OCI-LY7 (cell line): Measurements from ENCODE around the gene ARPC3. TPM values are rescaled to one million over a fixed set of nuclear protein-coding genes. Genes with fewer than 3 reads are reported as not detected.
A peak's percentile ranks its signal among the peaks of the same experiment; 100 is the strongest.

Experiments used
- BruUV-seq: library from RNA; stranded (reverse); fragments of 400-500 nt; replicated peaks from 2 replicates; lab custom pipeline; 2021; lab: Mats Ljungman, UMichigan
- CTCF ChIA-PET: fragments of 300-600 bp; sonication (Branson Sonifier 250); formaldehyde crosslinking; loops from one replicate; lab custom pipeline; 2022; ENCODE audit warnings: antibody characterized with exemption; ENCODE audit not compliant: unreplicated experiment; lab: Charles Lee
- POLR2A ChIA-PET: fragments of 300-600 bp; sonication (Branson Sonifier 250); formaldehyde crosslinking; loops from one replicate; lab custom pipeline; 2022; ENCODE audit warnings: antibody characterized with exemption; lab: Charles Lee
- DNase-seq: peaks from one replicate; pipeline ENCODE4 v3.0.0-alpha.2; 2015; ENCODE audit warnings: low spot score
- H2AFZ ChIP-seq: fragments of 200-600 bp; sonication (generic), shearing (Covaris generic); 2 replicates; pipeline ENCODE4 v1.6.1; 2014; ENCODE audit warnings: mild to moderate bottlenecking, antibody characterized with exemption, low read length, moderate library complexity
- H3K27ac ChIP-seq: fragments of 200-600 bp; sonication (generic); 2 replicates; pipeline ENCODE4 v1.5.1; 2014; ENCODE audit warnings: mixed run types, low read depth, mild to moderate bottlenecking, moderate library complexity, low read length, inconsistent platforms; ENCODE audit not compliant: poor library complexity, severe bottlenecking
- H3K36me3 ChIP-seq: fragments of 200-600 bp; sonication (generic); 2 replicates; pipeline ENCODE4 v1.6.1; 2014; ENCODE audit warnings: mild to moderate bottlenecking, antibody characterized with exemption, low read length, moderate library complexity, mixed read lengths; ENCODE audit not compliant: insufficient read depth
- H3K4me1 ChIP-seq: fragments of 200-600 bp; sonication (generic); 2 replicates; pipeline ENCODE4 v1.5.1; 2014; ENCODE audit warnings: mild to moderate bottlenecking, low read length; ENCODE audit not compliant: insufficient read depth, poor library complexity, severe bottlenecking
- H3K4me2 ChIP-seq: fragments of 200-600 bp; sonication (generic); 2 replicates; pipeline ENCODE4 v1.6.1; 2014; ENCODE audit warnings: mild to moderate bottlenecking, low read length
- H3K4me3 ChIP-seq: fragments of 200-600 bp; sonication (generic); 2 replicates; pipeline ENCODE4 v1.5.1; 2014; ENCODE audit warnings: mild to moderate bottlenecking, low read depth, low read length; ENCODE audit not compliant: poor library complexity, severe bottlenecking
- H3K79me2 ChIP-seq: fragments of 200-600 bp; sonication (generic); 2 replicates; pipeline ENCODE4 v1.6.1; 2016; ENCODE audit warnings: low read depth, mild to moderate bottlenecking, low read length, moderate library complexity, mixed read lengths; ENCODE audit not compliant: insufficient read depth
- H3K9me2 ChIP-seq: fragments of 200-600 bp; sonication (generic); 2 replicates; pipeline ENCODE4 v1.6.1; 2016; ENCODE audit warnings: mild to moderate bottlenecking, low read length, mixed read lengths; ENCODE audit not compliant: insufficient read depth
- H3K9me3 ChIP-seq: fragments of 200-600 bp; sonication (generic); 2 replicates; pipeline ENCODE4 v1.6.1; 2014; ENCODE audit warnings: mild to moderate bottlenecking, mixed run types, low read length, mixed read lengths
- H4K20me1 ChIP-seq: fragments of 200-600 bp; sonication (generic); 2 replicates; pipeline ENCODE4 v1.6.1; 2014; ENCODE audit warnings: mild to moderate bottlenecking, antibody characterized with exemption, low read length, moderate library complexity, mixed read lengths; ENCODE audit not compliant: insufficient read depth
- EZH2phosphoT487 ChIP-seq: fragments of 200-600 bp; sonication (generic); IDR thresholded peaks from 2 replicates; pipeline ENCODE4 v1.6.1; 2018; ENCODE audit warnings: low read depth, borderline replicate concordance, mild to moderate bottlenecking, mixed run types, antibody characterized with exemption, low read length, moderate library complexity, mixed read lengths
- intact Hi-C: fragments of 100-400 bp; cut with micrococcal nuclease; formaldehyde crosslinking; loops from one replicate; pipeline ENCODE4 v1.10.0; 2022; ENCODE audit not compliant: unreplicated experiment
- total RNA-seq, 2 experiments: library from RNA; depleted of rRNA in 1 of 2; stranded (reverse); fragments of >200 nt in 1 of 2; shearing (Covaris generic) in 1 of 2; gene quantifications; 2 replicates each; pipeline ENCODE4 v1.2.3, GENCODE V29; 2014 to 2022
- TF ChIP-seq, protein P1 (sequence below): fragments of 200-600 bp; sonication (generic); conservative IDR thresholded peaks from 2 replicates; pipeline ENCODE4 v1.5.1; 2014; ENCODE audit warnings: mild to moderate bottlenecking, antibody characterized with exemption, low read length, moderate library complexity, mixed read lengths

ARPC3 gene
- total RNA-seq, 2 experiments from 2014 or later: 256 to 385 TPM

DNA sequence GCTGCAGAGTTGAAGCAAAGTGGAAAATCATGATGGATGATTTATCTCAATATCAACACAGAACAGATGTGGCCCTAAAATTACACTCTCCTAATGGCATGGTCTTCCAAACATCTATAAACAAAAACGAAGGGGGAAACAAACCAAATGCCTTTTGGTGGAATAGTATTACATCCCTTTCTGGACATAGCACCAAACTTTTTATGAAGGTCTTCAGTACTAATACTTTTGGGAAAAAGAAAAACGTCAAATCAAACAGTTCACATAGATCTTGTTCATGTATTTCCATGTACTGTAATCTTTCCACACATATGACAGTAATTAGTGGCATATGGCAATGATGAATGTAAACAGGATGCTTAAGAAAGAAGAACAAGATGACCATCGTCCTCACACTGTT, 23.7 kb downstream of the ARPC3 start:
- no TSS peak for BruUV-seq
- no peak overlapping the region for H3K4me3 ChIP-seq
- H3K9me2 ChIP-seq: no peaks in the 10 kb centered on the region
- H4K20me1 ChIP-seq: no peaks in the 10 kb centered on the region
- CTCF ChIA-PET: no interaction called here
- H3K27ac ChIP-seq: no peak overlapping the region
- H3K36me3 ChIP-seq: no peaks in the 10 kb centered on the region
- intact Hi-C loops: no loop called here
- no peaks in the 10 kb centered on the region for H3K79me2 ChIP-seq
- POLR2A ChIA-PET: interaction anchor here (1.4 kb wide), 1 partner anchor 53 kb away, joined by 4 read pairs; no protein-coding TSS in a partner anchor
- no peak overlapping the region for H2AFZ ChIP-seq
- no peak for TF ChIP-seq EZH2phosphoT487
- TF ChIP-seq, protein P1, sequence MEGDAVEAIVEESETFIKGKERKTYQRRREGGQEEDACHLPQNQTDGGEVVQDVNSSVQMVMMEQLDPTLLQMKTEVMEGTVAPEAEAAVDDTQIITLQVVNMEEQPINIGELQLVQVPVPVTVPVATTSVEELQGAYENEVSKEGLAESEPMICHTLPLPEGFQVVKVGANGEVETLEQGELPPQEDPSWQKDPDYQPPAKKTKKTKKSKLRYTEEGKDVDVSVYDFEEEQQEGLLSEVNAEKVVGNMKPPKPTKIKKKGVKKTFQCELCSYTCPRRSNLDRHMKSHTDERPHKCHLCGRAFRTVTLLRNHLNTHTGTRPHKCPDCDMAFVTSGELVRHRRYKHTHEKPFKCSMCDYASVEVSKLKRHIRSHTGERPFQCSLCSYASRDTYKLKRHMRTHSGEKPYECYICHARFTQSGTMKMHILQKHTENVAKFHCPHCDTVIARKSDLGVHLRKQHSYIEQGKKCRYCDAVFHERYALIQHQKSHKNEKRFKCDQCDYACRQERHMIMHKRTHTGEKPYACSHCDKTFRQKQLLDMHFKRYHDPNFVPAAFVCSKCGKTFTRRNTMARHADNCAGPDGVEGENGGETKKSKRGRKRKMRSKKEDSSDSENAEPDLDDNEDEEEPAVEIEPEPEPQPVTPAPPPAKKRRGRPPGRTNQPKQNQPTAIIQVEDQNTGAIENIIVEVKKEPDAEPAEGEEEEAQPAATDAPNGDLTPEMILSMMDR: no peak
- no peak overlapping the region for H3K4me2 ChIP-seq
- no peaks in the 10 kb centered on the region for H3K9me3 ChIP-seq
- H3K4me1 ChIP-seq: peaks cover 3% of the 10 kb centered on the region
- DNase-seq: no peak

DNA sequence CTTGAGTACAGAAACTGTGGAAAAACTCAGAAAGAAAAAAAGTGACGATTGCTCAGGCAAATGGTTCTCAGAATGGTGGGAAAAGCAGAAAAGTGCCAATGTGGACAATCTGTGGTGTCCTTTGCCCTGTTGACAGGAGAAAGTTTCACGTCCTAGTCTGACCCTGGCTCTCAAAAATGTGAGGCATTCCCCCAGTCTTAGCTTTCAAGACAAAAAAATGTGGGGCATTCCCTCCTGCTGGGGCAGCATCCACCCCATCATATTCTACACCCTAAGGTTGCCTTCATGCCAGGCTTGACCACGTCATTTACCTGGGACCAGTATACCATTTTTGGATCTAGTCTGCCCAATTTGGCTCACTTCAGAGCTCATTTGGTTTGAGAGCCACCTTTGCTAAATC, 25.9 kb downstream of the ARPC3 start:
- H3K4me1 ChIP-seq: peaks cover 3% of the 10 kb centered on the region
- H4K20me1 ChIP-seq: no peaks in the 10 kb centered on the region
- no TSS peak for BruUV-seq
- no peak for DNase-seq
- no peak overlapping the region for H3K4me3 ChIP-seq
- H3K9me2 ChIP-seq: no peaks in the 10 kb centered on the region
- peak overlapping the region; percentile 10; the same call in 1 of the 2 replicates for H2AFZ ChIP-seq
- H3K79me2 ChIP-seq: no peaks in the 10 kb centered on the region
- intact Hi-C loops: no loop called here
- H3K4me2 ChIP-seq: no peak overlapping the region
- no peaks in the 10 kb centered on the region for H3K9me3 ChIP-seq
- TF ChIP-seq EZH2phosphoT487: no peak
- TF ChIP-seq, protein P1: no peak
- no peaks in the 10 kb centered on the region for H3K36me3 ChIP-seq
- ChIA-PET CTCF (no interaction called here), POLR2A (interaction anchor here (0.6 to 1.3 kb wide), 2 partner anchors 67 to 751 kb away, joined by 3 to 4 read pairs; no protein-coding TSS in a partner anchor)
- no peak overlapping the region for H3K27ac ChIP-seq

DNA sequence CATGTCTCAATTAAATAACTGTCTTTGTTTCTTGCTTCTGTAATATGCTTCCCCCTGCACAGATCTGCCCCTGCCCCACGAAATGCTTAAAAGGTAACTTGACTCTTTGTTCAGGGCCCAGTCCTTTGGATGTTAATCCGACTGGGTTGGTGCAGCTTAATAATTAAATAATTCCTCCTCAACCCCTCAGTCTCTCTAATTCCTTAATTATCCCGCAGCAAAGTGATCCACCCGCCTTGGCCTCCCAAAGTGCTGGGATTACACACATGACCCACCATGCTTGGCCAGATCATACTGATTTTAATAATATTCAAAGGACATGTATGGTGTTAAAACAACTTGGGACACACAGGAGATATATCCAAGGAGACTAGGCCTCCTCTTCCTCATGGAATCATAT, 28.4 kb downstream of the ARPC3 start:
- no peak for TF ChIP-seq EZH2phosphoT487
- TF ChIP-seq, protein P1: no peak
- POLR2A ChIA-PET: interaction anchor here (0.6 to 1.2 kb wide), 4 partner anchors 9 to 13 kb away, joined by 3 to 5 read pairs (median 4); no protein-coding TSS in a partner anchor
- Histone ChIP-seq H3K9me3 (no peaks in the 10 kb centered on the region), H3K27ac (no peak overlapping the region), H3K9me2 (no peaks in the 10 kb centered on the region), H2AFZ (peak overlapping the region; percentile 62; the same call in 1 of the 2 replicates), H4K20me1 (no peaks in the 10 kb centered on the region), H3K4me1 (peaks cover 25% of the 10 kb centered on the region), H3K36me3 (no peaks in the 10 kb centered on the region), H3K4me2 (no peak overlapping the region), H3K4me3 (no peak overlapping the region), H3K79me2 (no peaks in the 10 kb centered on the region)
- intact Hi-C loops: no loop called here
- CTCF ChIA-PET: no interaction called here
- no TSS peak for BruUV-seq
- no peak for DNase-seq
